Osteoblast (primary cell): ENCODE data around the gene LPCAT1. TPM values are rescaled to one million over a fixed set of nuclear protein-coding genes. Genes with fewer than 3 reads are reported as not detected.
A peak's percentile ranks its signal among the peaks of the same experiment; 100 is the strongest.
"Not testable (repeated sequence)": the region's sequence is repeated elsewhere in the genome, so short reads cannot be mapped to it uniquely, and the experiment has no call there.

Source experiments
- DNase-seq: peaks from one replicate; pipeline ENCODE4 v3.0.0; 2011; ENCODE audit warnings: low spot score, mixed read lengths; ENCODE audit not compliant: insufficient read length; ENCODE audit errors: missing footprints
- H2AFZ ChIP-seq: 2 replicates; pipeline ENCODE4 v1.6.0; 2011; ENCODE audit warnings: mild to moderate bottlenecking, low read length
- H3K27ac ChIP-seq: 2 replicates; pipeline ENCODE4 v1.5.1; 2011; ENCODE audit warnings: mild to moderate bottlenecking, low read depth, low read length, moderate library complexity
- H3K27me3 ChIP-seq: 2 replicates; pipeline ENCODE4 v1.6.0; 2012; ENCODE audit warnings: mild to moderate bottlenecking, control low read depth, inconsistent platforms, low read length, moderate library complexity; ENCODE audit not compliant: insufficient read depth
- H3K36me3 ChIP-seq: 2 replicates; pipeline ENCODE4 v1.5.1; 2011; ENCODE audit warnings: mild to moderate bottlenecking, low read length, control low read depth, moderate library complexity; ENCODE audit not compliant: insufficient read depth
- H3K4me1 ChIP-seq: 2 replicates; pipeline ENCODE4 v1.5.1; 2011; ENCODE audit warnings: mild to moderate bottlenecking, low read length, control low read depth, moderate library complexity; ENCODE audit not compliant: insufficient read depth
- H3K4me2 ChIP-seq: 2 replicates; pipeline ENCODE4 v1.6.0; 2011; ENCODE audit warnings: mild to moderate bottlenecking, low read length; ENCODE audit not compliant: insufficient read depth
- H3K4me3 ChIP-seq: fragments of 200-600 bp; sonication (generic); 3 replicates; pipeline ENCODE4 v1.5.1; 2012; ENCODE audit warnings: mild to moderate bottlenecking, low read length, inconsistent platforms; ENCODE audit not compliant: insufficient read depth
- H3K79me2 ChIP-seq: 2 replicates; pipeline ENCODE4 v1.6.0; 2012; ENCODE audit warnings: mild to moderate bottlenecking, low read length, control low read depth, inconsistent platforms; ENCODE audit not compliant: insufficient read depth
- H3K9me3 ChIP-seq: 2 replicates; pipeline ENCODE4 v1.5.1; 2011; ENCODE audit warnings: low read depth, low read length, control low read depth
- H4K20me1 ChIP-seq: 2 replicates; pipeline ENCODE4 v1.6.0; 2012; ENCODE audit warnings: mild to moderate bottlenecking, low read length, control low read depth; ENCODE audit not compliant: insufficient read depth
- CTCF ChIP-seq: IDR thresholded peaks from 2 replicates; pipeline ENCODE4 v1.5.1; 2011; ENCODE audit warnings: mild to moderate bottlenecking, low read depth, low read length, moderate library complexity; ENCODE audit errors: extremely low read depth
- total RNA-seq: library from RNA; depleted of rRNA; stranded (reverse); fragments of >200 nt; gene quantifications from 2 replicates; pipeline ENCODE4 v1.2.3, GENCODE V29; 2012

LPCAT1 gene, protein sequence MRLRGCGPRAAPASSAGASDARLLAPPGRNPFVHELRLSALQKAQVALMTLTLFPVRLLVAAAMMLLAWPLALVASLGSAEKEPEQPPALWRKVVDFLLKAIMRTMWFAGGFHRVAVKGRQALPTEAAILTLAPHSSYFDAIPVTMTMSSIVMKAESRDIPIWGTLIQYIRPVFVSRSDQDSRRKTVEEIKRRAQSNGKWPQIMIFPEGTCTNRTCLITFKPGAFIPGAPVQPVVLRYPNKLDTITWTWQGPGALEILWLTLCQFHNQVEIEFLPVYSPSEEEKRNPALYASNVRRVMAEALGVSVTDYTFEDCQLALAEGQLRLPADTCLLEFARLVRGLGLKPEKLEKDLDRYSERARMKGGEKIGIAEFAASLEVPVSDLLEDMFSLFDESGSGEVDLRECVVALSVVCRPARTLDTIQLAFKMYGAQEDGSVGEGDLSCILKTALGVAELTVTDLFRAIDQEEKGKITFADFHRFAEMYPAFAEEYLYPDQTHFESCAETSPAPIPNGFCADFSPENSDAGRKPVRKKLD
- 11.6 and 15.6 TPM in 2 replicates for total RNA-seq

DNA sequence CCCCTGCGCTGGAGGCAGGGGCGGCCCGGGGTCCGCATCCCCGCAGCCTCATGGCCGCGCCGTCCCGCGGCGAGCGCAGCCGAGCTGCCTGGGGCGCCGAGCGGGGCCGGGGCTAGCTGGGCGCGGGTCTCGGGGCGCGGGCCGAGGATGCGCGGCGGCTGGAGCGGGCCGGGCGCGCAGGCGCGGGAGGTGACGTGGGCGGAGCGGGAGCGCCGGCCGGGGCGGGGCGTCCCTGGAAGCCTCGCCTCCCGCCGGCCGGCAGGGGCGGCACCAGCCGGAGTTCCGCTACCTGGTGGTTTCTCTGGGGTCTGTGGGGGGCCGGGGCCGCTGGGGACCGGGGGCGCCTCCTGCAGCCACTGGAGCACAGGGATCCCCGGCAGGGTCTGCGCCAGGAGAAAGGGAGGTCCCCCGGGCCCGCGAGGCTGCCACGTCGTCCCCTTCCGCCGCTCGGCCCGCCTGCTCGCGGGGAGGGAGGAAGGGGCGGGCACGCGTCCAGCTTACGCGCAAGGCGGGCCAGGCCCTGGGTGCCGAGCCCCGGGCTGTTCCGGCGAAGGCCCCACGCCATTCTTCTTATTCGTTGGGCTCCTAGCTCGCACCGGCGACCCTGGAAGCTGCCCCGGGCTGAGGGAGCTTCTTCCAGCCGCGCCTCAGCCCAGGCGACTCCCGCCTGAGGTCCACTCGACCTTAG lies at the start of gene LPCAT1:
TSS of gene LPCAT1 (minus strand) at position 168 of the 688 bp plus-strand sequence. CDS start at position 52, 116 bp downstream.
- no peak for TF ChIP-seq CTCF
- H3K9me3 ChIP-seq = no peaks in the 10 kb centered on the region
- peak within 1 kb of the TSS; percentile 82 for H3K4me2 ChIP-seq
- H3K27ac ChIP-seq = peak within 1 kb of the TSS; percentile 68
- H3K4me1 ChIP-seq = peaks cover 17% of the 10 kb centered on the region
- peak within 1 kb of the TSS; percentile 88 for H2AFZ ChIP-seq
- peak within 1 kb of the TSS; percentile 76 for H3K4me3 ChIP-seq
- peaks cover 4% of the 10 kb centered on the region for H3K27me3 ChIP-seq
- DNase-seq = peak; percentile 98
- peaks cover 41% of the 10 kb centered on the region for H3K79me2 ChIP-seq
- H3K36me3 ChIP-seq = peaks cover 22% of the 10 kb centered on the region
- peaks cover 26% of the 10 kb centered on the region for H4K20me1 ChIP-seq

GRCh38 chr5:1571875-1572274 lies 48.1 kb upstream of the LPCAT1 start:
- not testable (repeated sequence) for H4K20me1 ChIP-seq, H3K27ac ChIP-seq, H3K27me3 ChIP-seq, H2AFZ ChIP-seq, DNase-seq, H3K4me2 ChIP-seq, H3K79me2 ChIP-seq, H3K36me3 ChIP-seq, H3K9me3 ChIP-seq, H3K4me3 ChIP-seq
- peaks cover 12% of the 10 kb centered on the region for H3K4me1 ChIP-seq

DNA sequence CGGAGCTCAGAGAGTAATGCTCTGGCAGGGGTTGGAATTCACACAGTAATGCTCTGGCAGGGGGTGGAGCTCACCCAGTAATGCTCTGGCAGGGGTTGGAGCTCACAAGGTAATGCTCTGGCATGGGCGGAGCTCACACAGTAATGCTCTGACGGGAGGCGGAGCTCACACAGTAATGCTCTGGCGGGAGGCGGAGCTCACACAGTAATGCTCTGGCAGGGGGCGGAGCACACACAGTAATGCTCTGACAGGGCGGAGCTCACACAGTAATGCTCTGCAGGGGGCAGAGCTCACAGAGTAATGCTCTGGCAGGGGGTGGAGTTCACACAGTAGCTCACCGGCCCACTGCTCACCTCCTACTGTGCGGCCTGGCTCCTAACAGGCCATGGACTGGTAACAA lies 47.2 kb upstream of the LPCAT1 start:
- Histone ChIP-seq H3K4me2 (no peak overlapping the region), H3K36me3 (no peaks in the 10 kb centered on the region), H3K79me2 (no peaks in the 10 kb centered on the region), H3K4me3 (no peak overlapping the region), H3K27ac (no peak overlapping the region), H2AFZ (no peak overlapping the region), H3K9me3 (no peaks in the 10 kb centered on the region), H3K4me1 (peaks cover 13% of the 10 kb centered on the region), H3K27me3 (no peaks in the 10 kb centered on the region), H4K20me1 (no peaks in the 10 kb centered on the region)
- DNase-seq = no peak
- TF ChIP-seq CTCF = no peak

- H4K20me1 ChIP-seq = peaks cover 9% of the 10 kb centered on the region
- H3K27ac ChIP-seq = peak overlapping the region; percentile 54
- no peaks in the 10 kb centered on the region for H3K9me3 ChIP-seq
- DNase-seq = peak; percentile 73
- no peaks in the 10 kb centered on the region for H3K79me2 ChIP-seq
- H3K4me2 ChIP-seq = peak overlapping the region; percentile 67
- no peak for TF ChIP-seq CTCF
- peak overlapping the region; percentile 36 for H3K4me3 ChIP-seq
- peaks cover 4% of the 10 kb centered on the region for H3K27me3 ChIP-seq
- H2AFZ ChIP-seq = no peak overlapping the region
- peaks cover 22% of the 10 kb centered on the region for H3K4me1 ChIP-seq
- no peaks in the 10 kb centered on the region for H3K36me3 ChIP-seq
These were observed 44.6 kb upstream of the LPCAT1 start for GRCh38 chr5:1568201-1568979.

DNA sequence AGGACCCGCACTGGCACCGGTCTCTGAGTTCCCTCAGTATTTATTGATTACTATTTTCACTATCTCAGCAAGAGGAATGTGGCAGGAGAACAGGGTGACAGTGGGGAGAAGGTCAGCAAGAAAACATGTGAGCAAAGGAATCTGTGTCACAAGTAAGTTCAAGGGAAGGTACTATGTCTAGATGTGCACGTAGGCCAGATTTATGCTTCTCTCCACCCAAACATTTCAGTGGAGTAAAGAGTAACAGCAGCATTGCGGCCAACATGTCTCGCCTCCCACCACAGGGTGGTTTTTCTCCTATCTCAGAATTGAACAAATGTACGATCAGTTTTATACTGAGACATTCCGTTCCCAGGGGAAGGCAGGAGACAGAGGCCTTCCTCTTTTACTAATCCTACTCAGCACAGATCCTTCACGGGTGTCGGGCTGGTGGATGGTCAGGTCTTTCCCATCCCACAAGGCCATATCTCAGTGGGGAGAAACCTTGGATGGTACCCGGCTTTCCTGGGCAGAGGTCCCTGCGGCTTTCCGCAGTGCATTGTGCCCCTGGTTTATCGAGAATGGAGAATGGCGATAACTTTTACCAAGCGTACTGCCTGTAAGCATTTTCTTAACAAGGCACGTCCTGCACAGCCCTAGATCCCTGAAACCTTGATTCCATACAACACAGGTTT lies 43.9 kb upstream of the LPCAT1 start:
- H3K4me2 ChIP-seq = peak overlapping the region; percentile 67
- H4K20me1 ChIP-seq, H3K9me3 ChIP-seq, H3K79me2 ChIP-seq, H2AFZ ChIP-seq, H3K36me3 ChIP-seq, DNase-seq, H3K27me3 ChIP-seq, H3K4me3 ChIP-seq: not testable (repeated sequence)
- H3K27ac ChIP-seq = peak overlapping the region; percentile 20
- peaks cover 22% of the 10 kb centered on the region for H3K4me1 ChIP-seq
